HCT116 (cell line): ENCODE results near the gene CARD9.

ENCODE experiments used
- CBX3 ChIP-seq: IDR thresholded peaks from 2 replicates; pipeline ENCODE4 v1.6.1; 2012; ENCODE audit warnings: low read depth
- CEBPB ChIP-seq: IDR thresholded peaks from 2 replicates; pipeline ENCODE4 v1.6.1; 2012; ENCODE audit warnings: low read depth
- EZH2 ChIP-seq: fragments of 200-600 bp; sonication (generic); IDR thresholded peaks from 2 replicates; pipeline ENCODE4 v1.6.1; 2017; ENCODE audit warnings: antibody characterized with exemption, mixed run types
- FOSL1 ChIP-seq: IDR thresholded peaks from 2 replicates; pipeline ENCODE4 v1.6.1; 2012; ENCODE audit warnings: low read depth
- JUND ChIP-seq: IDR thresholded peaks from 2 replicates; pipeline ENCODE4 v1.6.1; 2012
- POLR2A ChIP-seq: IDR thresholded peaks from 2 replicates; pipeline ENCODE4 v1.7.0; 2011; ENCODE audit warnings: borderline replicate concordance; ENCODE audit not compliant: insufficient read depth, insufficient read length; ENCODE audit errors: extremely low read depth
- POLR2AphosphoS5 ChIP-seq: IDR thresholded peaks from 2 replicates; pipeline ENCODE4 v1.6.1; 2011; ENCODE audit warnings: mild to moderate bottlenecking, low read depth, low read length, moderate library complexity
- RAD21 ChIP-seq: IDR thresholded peaks from 2 replicates; pipeline ENCODE4 v1.6.1; 2012; ENCODE audit warnings: low read depth, mild to moderate bottlenecking
- SP1 ChIP-seq: IDR thresholded peaks from 2 replicates; pipeline ENCODE4 v1.6.1; 2012; ENCODE audit warnings: low read depth
- TCF7L2 ChIP-seq: IDR thresholded peaks from 2 replicates; pipeline ENCODE4 v1.7.0; 2011; ENCODE audit warnings: borderline replicate concordance, inconsistent platforms; ENCODE audit not compliant: insufficient read depth, insufficient read length; ENCODE audit errors: extremely low read depth
- YY1 ChIP-seq: IDR thresholded peaks from 2 replicates; pipeline ENCODE4 v1.6.1; 2011; ENCODE audit warnings: low read length, low read depth, moderate library complexity, mild to moderate bottlenecking; ENCODE audit not compliant: insufficient replicate concordance; ENCODE audit errors: extremely low read depth
- ZNF274 ChIP-seq: fragments of 200-500 bp; sonication (Bioruptor generic); IDR thresholded peaks from 2 replicates; pipeline ENCODE4 v1.6.1; 2014; ENCODE audit warnings: mild to moderate bottlenecking, low read depth, low read length, inconsistent platforms
- TF ChIP-seq, protein P1 (sequence below), 3 experiments: fragments of 200-600 bp in 1 of 3; sonication (generic) in 1 of 3; IDR thresholded peaks in 2 of 3; conservative IDR thresholded peaks in 1 of 3; 2 replicates each; pipeline ENCODE4 v1.5.1; 2012 to 2017; ENCODE audit warnings: low read depth in 2 of 3, low read length in 2 of 3, antibody characterized with exemption in 1 of 3, borderline replicate concordance in 1 of 3, control low read depth in 1 of 3, mild to moderate bottlenecking in 1 of 3, mixed read lengths in 1 of 3, mixed run types in 1 of 3, moderate library complexity in 1 of 3; ENCODE audit not compliant: insufficient read depth in 1 of 3

GRCh38 chr9:136398286-136398685 lies 24.8 kb upstream of the CARD9 start:
- no peak for TF ChIP-seq POLR2AphosphoS5
- TF ChIP-seq, protein P1, sequence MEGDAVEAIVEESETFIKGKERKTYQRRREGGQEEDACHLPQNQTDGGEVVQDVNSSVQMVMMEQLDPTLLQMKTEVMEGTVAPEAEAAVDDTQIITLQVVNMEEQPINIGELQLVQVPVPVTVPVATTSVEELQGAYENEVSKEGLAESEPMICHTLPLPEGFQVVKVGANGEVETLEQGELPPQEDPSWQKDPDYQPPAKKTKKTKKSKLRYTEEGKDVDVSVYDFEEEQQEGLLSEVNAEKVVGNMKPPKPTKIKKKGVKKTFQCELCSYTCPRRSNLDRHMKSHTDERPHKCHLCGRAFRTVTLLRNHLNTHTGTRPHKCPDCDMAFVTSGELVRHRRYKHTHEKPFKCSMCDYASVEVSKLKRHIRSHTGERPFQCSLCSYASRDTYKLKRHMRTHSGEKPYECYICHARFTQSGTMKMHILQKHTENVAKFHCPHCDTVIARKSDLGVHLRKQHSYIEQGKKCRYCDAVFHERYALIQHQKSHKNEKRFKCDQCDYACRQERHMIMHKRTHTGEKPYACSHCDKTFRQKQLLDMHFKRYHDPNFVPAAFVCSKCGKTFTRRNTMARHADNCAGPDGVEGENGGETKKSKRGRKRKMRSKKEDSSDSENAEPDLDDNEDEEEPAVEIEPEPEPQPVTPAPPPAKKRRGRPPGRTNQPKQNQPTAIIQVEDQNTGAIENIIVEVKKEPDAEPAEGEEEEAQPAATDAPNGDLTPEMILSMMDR (IDR thresholded peaks at IDR 0.05 in 2 of 3, conservative IDR thresholded peaks at IDR 0.05 in 1 of 3; ENCODE audit: borderline replicate concordance in 1 of 3, insufficient read depth in 1 of 3, low read depth in 2 of 3, low read length in 2 of 3): no peak
- no peak for TF ChIP-seq YY1
- no peak for TF ChIP-seq ZNF274
- TF ChIP-seq POLR2A: no peak
- no peak for TF ChIP-seq SP1
- no peak for TF ChIP-seq TCF7L2
- TF ChIP-seq CBX3: no peak
- TF ChIP-seq RAD21: no peak
- no peak for TF ChIP-seq EZH2
- TF ChIP-seq CEBPB: no peak
- TF ChIP-seq JUND: no peak
- no peak for TF ChIP-seq FOSL1
